Osteocyte (in vitro differentiated cells): ENCODE measurements around the gene TMC4. TPM values are rescaled to one million over a fixed set of nuclear protein-coding genes. Genes with fewer than 3 reads are reported as not detected.

Experiments
- DNase-seq: peaks from one replicate; pipeline ENCODE4 v3.0.0; 2021; ENCODE audit warnings: mixed read lengths; ENCODE audit not compliant: unreplicated experiment; ENCODE audit errors: extremely low spot score
- H3K27ac Mint-ChIP-seq: one replicate; pipeline ENCODE4 v1.8.0; 2021; ENCODE audit warnings: mild to moderate bottlenecking, mixed read lengths; ENCODE audit not compliant: unreplicated experiment
- H3K27me3 Mint-ChIP-seq: one replicate; pipeline ENCODE4 v1.8.0; 2021; ENCODE audit warnings: mixed read lengths; ENCODE audit not compliant: unreplicated experiment
- H3K36me3 Mint-ChIP-seq: one replicate; pipeline ENCODE4 v1.8.0; 2021; ENCODE audit warnings: mixed read lengths; ENCODE audit not compliant: unreplicated experiment
- H3K4me1 Mint-ChIP-seq: one replicate; pipeline ENCODE4 v1.8.0; 2021; ENCODE audit warnings: mixed read lengths; ENCODE audit not compliant: unreplicated experiment
- H3K4me3 Mint-ChIP-seq: one replicate; pipeline ENCODE4 v1.8.0; 2021; ENCODE audit warnings: mild to moderate bottlenecking, moderate library complexity, mixed read lengths; ENCODE audit not compliant: unreplicated experiment
- H3K9me3 Mint-ChIP-seq: one replicate; pipeline ENCODE4 v1.8.0; 2021; ENCODE audit warnings: mixed read lengths; ENCODE audit not compliant: unreplicated experiment
- total RNA-seq: library from RNA; stranded (reverse); gene quantifications from 2 replicates; pipeline ENCODE4 v1.2.1, GENCODE V29; 2021
- TF ChIP-seq, protein P1 (sequence below): fragments of 200-600 bp; sonication (generic); IDR thresholded peaks from 2 replicates; pipeline ENCODE4 v1.5.0; 2021; ENCODE audit warnings: antibody characterized with exemption, mild to moderate bottlenecking, moderate library complexity

TMC4 gene
- total RNA-seq, 1 donor from 2014 or later, result 2.7 TPM

DNA sequence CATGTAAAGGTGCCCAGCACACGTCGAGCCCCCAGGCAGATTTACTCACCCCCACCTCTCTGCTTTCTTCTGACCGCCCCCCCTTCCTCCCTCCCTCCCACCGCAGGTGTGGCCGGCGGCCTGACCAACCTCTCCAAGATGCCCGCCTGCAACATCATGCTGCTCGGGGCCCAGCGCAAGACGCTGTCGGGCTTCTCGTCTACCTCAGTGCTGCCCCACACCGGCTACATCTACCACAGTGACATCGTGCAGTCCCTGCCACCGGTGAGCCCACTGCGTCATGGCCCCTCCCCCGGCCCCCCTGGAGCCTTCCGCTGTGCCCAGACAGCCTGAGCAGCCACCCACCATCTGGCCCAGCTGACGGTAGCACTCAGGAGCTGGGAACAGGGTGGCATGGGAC, 48.6 kb downstream of the TMC4 start:
- no peak for DNase-seq
- TF ChIP-seq, protein P1, sequence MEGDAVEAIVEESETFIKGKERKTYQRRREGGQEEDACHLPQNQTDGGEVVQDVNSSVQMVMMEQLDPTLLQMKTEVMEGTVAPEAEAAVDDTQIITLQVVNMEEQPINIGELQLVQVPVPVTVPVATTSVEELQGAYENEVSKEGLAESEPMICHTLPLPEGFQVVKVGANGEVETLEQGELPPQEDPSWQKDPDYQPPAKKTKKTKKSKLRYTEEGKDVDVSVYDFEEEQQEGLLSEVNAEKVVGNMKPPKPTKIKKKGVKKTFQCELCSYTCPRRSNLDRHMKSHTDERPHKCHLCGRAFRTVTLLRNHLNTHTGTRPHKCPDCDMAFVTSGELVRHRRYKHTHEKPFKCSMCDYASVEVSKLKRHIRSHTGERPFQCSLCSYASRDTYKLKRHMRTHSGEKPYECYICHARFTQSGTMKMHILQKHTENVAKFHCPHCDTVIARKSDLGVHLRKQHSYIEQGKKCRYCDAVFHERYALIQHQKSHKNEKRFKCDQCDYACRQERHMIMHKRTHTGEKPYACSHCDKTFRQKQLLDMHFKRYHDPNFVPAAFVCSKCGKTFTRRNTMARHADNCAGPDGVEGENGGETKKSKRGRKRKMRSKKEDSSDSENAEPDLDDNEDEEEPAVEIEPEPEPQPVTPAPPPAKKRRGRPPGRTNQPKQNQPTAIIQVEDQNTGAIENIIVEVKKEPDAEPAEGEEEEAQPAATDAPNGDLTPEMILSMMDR, result no peak

DNA sequence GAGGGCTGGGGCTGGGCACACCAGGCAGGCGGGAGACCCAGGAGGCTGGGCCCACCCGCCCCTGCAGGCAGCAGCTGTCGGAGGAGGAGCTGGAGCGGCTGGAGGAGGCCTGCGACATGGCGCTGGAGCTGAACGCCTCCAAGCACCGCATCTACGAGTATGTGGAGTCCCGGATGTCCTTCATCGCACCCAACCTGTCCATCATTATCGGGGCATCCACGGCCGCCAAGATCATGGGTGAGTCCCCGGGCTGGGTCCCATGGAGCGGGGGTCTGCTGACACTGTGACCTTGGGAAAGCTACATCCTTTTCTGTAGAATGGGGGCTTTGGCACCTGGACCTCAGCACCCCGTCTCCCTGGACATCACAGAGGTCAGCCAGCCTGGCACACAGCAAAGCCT, 49.3 kb downstream of the TMC4 start:
- H3K27ac Mint-ChIP-seq, result no peak overlapping the region
- H3K4me1 Mint-ChIP-seq, result no peaks in the 10 kb centered on the region
- TF ChIP-seq, protein P1, result no peak
- H3K27me3 Mint-ChIP-seq, result no peaks in the 10 kb centered on the region
- no peaks in the 10 kb centered on the region for H3K9me3 Mint-ChIP-seq
- H3K4me3 Mint-ChIP-seq, result no peak overlapping the region
- DNase-seq, result no peak
- peaks cover 31% of the 10 kb centered on the region for H3K36me3 Mint-ChIP-seq

More for the DNA sequence above, 48.6 kb downstream of the TMC4 start:
- H3K4me1 Mint-ChIP-seq, result no peaks in the 10 kb centered on the region
- no peak overlapping the region for H3K4me3 Mint-ChIP-seq
- H3K36me3 Mint-ChIP-seq, result peaks cover 31% of the 10 kb centered on the region
- no peaks in the 10 kb centered on the region for H3K27me3 Mint-ChIP-seq
- no peak overlapping the region for H3K27ac Mint-ChIP-seq
- no peaks in the 10 kb centered on the region for H3K9me3 Mint-ChIP-seq

DNA sequence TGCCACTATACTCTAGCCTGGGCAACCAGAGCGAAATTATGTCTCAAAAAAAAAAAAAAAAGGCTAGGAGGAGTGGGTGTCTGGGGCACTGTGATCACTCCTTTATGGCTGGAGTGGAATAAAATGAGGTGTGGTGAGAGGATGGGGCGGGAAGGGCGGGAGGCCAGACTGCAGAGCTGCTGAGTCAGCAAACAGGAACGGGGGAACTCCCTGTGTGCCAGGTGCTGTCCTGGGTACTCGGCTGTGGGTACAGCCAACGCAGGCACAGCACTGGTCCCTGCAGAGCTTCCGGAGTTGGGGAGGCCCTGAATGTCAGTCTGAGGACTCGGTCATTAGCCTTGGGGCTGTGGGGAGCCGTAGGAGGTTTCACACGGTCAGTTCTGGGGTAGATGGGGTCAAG, 51.7 kb downstream of the TMC4 start:
- Mint-ChIP-seq H3K36me3 (peaks cover 27% of the 10 kb centered on the region), H3K27ac (no peak overlapping the region), H3K27me3 (no peaks in the 10 kb centered on the region), H3K9me3 (no peaks in the 10 kb centered on the region), H3K4me1 (peaks cover 9% of the 10 kb centered on the region), H3K4me3 (no peak overlapping the region)
- no peak for DNase-seq
- TF ChIP-seq, protein P1, result no peak

DNA sequence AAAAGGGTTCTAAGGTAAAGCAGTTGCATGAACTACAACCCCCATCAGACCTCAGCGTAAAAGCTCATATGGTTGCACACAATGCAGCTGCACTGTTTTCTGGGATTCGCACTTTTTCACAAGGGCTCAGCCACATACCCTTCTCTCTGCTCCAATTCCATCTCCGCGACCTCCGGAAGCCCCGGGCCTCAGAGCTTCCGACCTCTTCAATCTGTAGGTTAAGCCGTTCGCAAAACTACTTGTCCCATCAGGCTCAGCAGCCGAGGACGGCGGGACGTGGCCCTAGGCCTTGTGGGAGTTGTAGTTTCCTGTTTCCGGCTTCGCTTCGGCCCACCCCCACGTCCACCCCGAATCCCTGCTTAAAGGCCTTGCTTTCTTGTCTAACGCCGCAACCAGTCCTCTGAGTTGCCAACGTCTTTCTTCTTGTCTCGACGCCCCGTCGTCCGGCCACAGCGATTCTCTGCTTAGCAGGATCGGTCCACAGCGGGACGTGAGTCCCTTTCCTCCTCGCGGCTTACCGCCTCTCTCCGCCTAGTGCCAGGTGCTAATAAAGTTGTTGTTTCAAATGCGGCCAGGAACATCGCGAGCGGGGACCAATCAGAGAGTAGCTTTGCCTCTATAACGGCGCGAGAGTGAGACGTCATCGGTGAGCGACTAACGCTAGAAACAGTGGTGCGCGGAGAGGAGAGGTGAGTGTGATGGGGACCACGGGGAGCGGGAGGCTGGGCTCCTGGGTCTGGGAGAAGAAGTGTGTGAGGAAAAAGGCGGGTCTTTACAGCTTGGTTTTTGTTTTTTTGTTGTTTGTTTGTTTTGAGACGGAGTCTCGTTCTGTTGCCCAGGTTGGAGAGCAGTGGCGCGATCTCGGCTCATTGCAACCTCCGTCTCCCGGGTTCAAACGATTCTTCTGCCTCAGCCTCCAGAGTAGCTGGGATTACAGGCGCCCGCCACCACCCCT, 57.6 kb downstream of the TMC4 start, which contains the start of the genes PRPF31 and TFPT:
TSS of gene PRPF31 (plus strand) at position 646 of the 955 bp plus-strand sequence. CDS start 2,525 bp downstream, outside the sequence.
TSS of gene TFPT (minus strand) at position 549 of the 955 bp plus-strand sequence. CDS start at position 161, 388 bp downstream.
- Mint-ChIP-seq H3K9me3 (no peaks in the 10 kb centered on the region), H3K4me1 (peaks cover 22% of the 10 kb centered on the region), H3K4me3 (peak within 1 kb of the TSS; percentile 84), H3K36me3 (peaks cover 11% of the 10 kb centered on the region), H3K27me3 (no peaks in the 10 kb centered on the region), H3K27ac (peak within 1 kb of the TSS; percentile 97)
- TF ChIP-seq, protein P1, result no peak
- DNase-seq, result peak; percentile 97
